ENCODE results near the gene DGKZ. TPM values are rescaled to one million over a fixed set of nuclear protein-coding genes. Genes with fewer than 3 reads are reported as not detected.

DGKZ gene
- total and polyA plus RNA-seq, 2 donors (not counting 3 experiments of a cell fraction or from before 2014, with no cell fraction given): 88.8 to 127 TPM

GRCh38 chr11:46350695-46351094, 3.4 kb downstream of the DGKZ start:
- Histone ChIP-seq H3K4me1 (ENCODE audit: control insufficient read depth, extremely low read depth, insufficient read depth, low read length) (peaks cover 26% of the 10 kb centered on the region), H3K9me3 (replicated peaks; ENCODE audit: control insufficient read depth, insufficient read depth, low read length) (no peaks in the 10 kb centered on the region), H2AFZ (ENCODE audit: low read depth, low read length) (no peak overlapping the region), H3K4me2 (ENCODE audit: insufficient read depth, low read length) (no peak overlapping the region), H3K27me3 (ENCODE audit: control insufficient read depth in 2 of 2, insufficient read depth in 2 of 2, low read length in 2 of 2) (no peaks in the 10 kb centered on the region), H3K27ac (ENCODE audit: insufficient read depth, low read depth, low read length) (no peak overlapping the region), H4K20me1 (replicated peaks; ENCODE audit: control insufficient read depth, extremely low read depth, insufficient read depth, low read length) (no peaks in the 10 kb centered on the region), H3K36me3 (ENCODE audit: control insufficient read depth in 2 of 2, extremely low read depth in 1 of 2, insufficient read depth in 2 of 2, low read length in 2 of 2) (peaks cover 2 to 12% of the 10 kb centered on the region in 2 experiments), H3K9ac (replicated peaks; ENCODE audit: extremely low read depth, insufficient read depth, low read length) (no peak overlapping the region), H3K4me3 (replicated peaks in 1 of 3; ENCODE audit: insufficient read depth in 1 of 3, low read depth in 1 of 3, low read length in 3 of 3) (no peak overlapping the region), H3K9me1 (replicated peaks; ENCODE audit: control insufficient read depth, extremely low read depth, insufficient read depth, low read length) (no peaks in the 10 kb centered on the region), H3K79me2 (ENCODE audit: control insufficient read depth, insufficient read depth, low read length) (peaks cover 68% of the 10 kb centered on the region)
- no peak for TF ChIP-seq GATA2 (IDR thresholded peaks at IDR 0.05; ENCODE audit: insufficient read depth, insufficient read length, low read depth, low read length)
- TF ChIP-seq, protein P1, sequence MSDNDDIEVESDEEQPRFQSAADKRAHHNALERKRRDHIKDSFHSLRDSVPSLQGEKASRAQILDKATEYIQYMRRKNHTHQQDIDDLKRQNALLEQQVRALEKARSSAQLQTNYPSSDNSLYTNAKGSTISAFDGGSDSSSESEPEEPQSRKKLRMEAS (IDR thresholded peaks at IDR 0.05; ENCODE audit: insufficient read depth, insufficient read length): no peak
- TF ChIP-seq POLR2A (IDR thresholded peaks at IDR 0.05; ENCODE audit: low read depth, low read length): no peak
- TF ChIP-seq POLR2AphosphoS5 (IDR thresholded peaks at IDR 0.05; ENCODE audit: insufficient read depth, low read depth, low read length): no peak
- TF ChIP-seq EZH2 (IDR thresholded peaks at IDR 0.05; ENCODE audit: borderline replicate concordance, low read depth, low read length, severe bottlenecking): no peak
- TF ChIP-seq FOS (IDR thresholded peaks at IDR 0.05; ENCODE audit: borderline replicate concordance, insufficient read depth, low read length): no peak
- TF ChIP-seq, protein P2, sequence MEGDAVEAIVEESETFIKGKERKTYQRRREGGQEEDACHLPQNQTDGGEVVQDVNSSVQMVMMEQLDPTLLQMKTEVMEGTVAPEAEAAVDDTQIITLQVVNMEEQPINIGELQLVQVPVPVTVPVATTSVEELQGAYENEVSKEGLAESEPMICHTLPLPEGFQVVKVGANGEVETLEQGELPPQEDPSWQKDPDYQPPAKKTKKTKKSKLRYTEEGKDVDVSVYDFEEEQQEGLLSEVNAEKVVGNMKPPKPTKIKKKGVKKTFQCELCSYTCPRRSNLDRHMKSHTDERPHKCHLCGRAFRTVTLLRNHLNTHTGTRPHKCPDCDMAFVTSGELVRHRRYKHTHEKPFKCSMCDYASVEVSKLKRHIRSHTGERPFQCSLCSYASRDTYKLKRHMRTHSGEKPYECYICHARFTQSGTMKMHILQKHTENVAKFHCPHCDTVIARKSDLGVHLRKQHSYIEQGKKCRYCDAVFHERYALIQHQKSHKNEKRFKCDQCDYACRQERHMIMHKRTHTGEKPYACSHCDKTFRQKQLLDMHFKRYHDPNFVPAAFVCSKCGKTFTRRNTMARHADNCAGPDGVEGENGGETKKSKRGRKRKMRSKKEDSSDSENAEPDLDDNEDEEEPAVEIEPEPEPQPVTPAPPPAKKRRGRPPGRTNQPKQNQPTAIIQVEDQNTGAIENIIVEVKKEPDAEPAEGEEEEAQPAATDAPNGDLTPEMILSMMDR (IDR thresholded peaks at IDR 0.05; ENCODE audit: extremely low read depth in 1 of 2, insufficient read depth in 1 of 2, low read depth in 1 of 2, low read length in 2 of 2): no peak
- TF ChIP-seq JUN (IDR thresholded peaks at IDR 0.05; ENCODE audit: borderline replicate concordance, insufficient read depth, insufficient read length, low read depth): no peak
- no peak for TF ChIP-seq MYC (IDR thresholded peaks at IDR 0.05; ENCODE audit: low read depth, low read length)
- FAIRE-seq (no peak), DNase-seq (ENCODE audit: low read depth, low spot score) (no peak)
- BruUV-seq (replicated peaks): no TSS peak
- dilution Hi-C loops (cut with MboI; ENCODE audit: extremely low pct_ligation_motif_present, low sequenced_read_pairs): no loop called here
- ChIA-PET CTCF (interaction anchor here (0.7 to 10.8 kb wide), 4 partner anchors 14 to 30 kb away, joined by 3 to 200 read pairs (median 7); partner anchors contain the start of gene MDK), POLR2A (no interaction called here)
- intact Hi-C loops (cut with micrococcal nuclease): no loop called here
